GM12878 (cell line): ENCODE results near the gene CRHBP.

ENCODE experiments used
- CTCF ChIP-seq, 3 experiments: IDR thresholded peaks in 2 of 3; conservative IDR thresholded peaks in 1 of 3; 2 replicates each; pipeline ENCODE4 v1.5.1; 2011; ENCODE audit warnings: low read depth in 3 of 3, low read length in 3 of 3, mild to moderate bottlenecking in 3 of 3, control low read depth in 2 of 3, moderate library complexity in 2 of 3, inconsistent platforms in 1 of 3, mixed read lengths in 1 of 3; ENCODE audit not compliant: control insufficient read depth in 2 of 3, insufficient read depth in 1 of 3; ENCODE audit errors: extremely low read depth in 1 of 3
- POLR2AphosphoS5 ChIP-seq: IDR thresholded peaks from 2 replicates; pipeline ENCODE4 v1.6.1; 2011; ENCODE audit warnings: mild to moderate bottlenecking, low read length, inconsistent platforms
- SP1 ChIP-seq: IDR thresholded peaks from one replicate; pipeline ENCODE4 v1.6.1; 2011; ENCODE audit warnings: low read depth, low read length
- TF ChIP-seq, protein P1 (sequence below): IDR thresholded peaks from 2 replicates; pipeline ENCODE4 v1.6.1; 2012; ENCODE audit warnings: low read depth, low read length, improper control_type of control experiment

- TF ChIP-seq POLR2AphosphoS5 (no peak), SP1 (no peak), CTCF (IDR thresholded peaks at IDR 0.05 in 2 of 3, conservative IDR thresholded peaks at IDR 0.05 in 1 of 3; ENCODE audit: control insufficient read depth in 2 of 3, extremely low read depth in 1 of 3, insufficient read depth in 1 of 3, low read depth in 3 of 3, low read length in 3 of 3) (no peak)
- TF ChIP-seq, protein P1, sequence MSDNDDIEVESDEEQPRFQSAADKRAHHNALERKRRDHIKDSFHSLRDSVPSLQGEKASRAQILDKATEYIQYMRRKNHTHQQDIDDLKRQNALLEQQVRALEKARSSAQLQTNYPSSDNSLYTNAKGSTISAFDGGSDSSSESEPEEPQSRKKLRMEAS = no peak
These were observed 10.3 kb upstream of the CRHBP start for GRCh38 chr5:76942581-76942980.
